HUDEP-2 (cell line): ENCODE data around the gene ASB11.
"Not testable (repeated sequence)": the region's sequence is repeated elsewhere in the genome, so short reads cannot be mapped to it uniquely, and the experiment has no call there.

Source experiments
- DNase-seq, 76 experiments: peaks; one replicate each; lab custom pipeline; 2025; ENCODE audit not compliant: unreplicated experiment in 76 of 76; lab: John Stamatoyannopoulos, UW

The ASB11 gene

DNA sequence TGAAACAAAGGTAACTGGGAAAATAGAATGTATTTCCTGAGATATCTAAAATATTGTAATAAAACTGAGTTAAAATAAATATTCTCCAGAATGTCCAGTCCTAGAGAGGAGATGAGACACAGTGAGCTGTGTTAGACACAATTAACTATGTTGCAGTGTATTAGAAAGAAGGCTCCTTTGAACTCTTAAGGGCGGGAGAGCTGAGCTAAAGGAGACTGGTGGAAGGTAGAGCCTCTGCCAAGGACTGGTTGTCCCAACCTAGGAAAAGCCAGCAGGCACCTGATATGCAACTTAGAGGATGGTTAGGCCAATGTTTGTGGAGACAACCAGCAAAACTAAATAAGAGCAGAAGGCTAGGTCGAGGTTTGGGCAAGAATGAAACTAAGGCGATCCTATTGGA, 4.3 kb downstream of the ASB11 start:
- no peak for DNase-seq

DNA sequence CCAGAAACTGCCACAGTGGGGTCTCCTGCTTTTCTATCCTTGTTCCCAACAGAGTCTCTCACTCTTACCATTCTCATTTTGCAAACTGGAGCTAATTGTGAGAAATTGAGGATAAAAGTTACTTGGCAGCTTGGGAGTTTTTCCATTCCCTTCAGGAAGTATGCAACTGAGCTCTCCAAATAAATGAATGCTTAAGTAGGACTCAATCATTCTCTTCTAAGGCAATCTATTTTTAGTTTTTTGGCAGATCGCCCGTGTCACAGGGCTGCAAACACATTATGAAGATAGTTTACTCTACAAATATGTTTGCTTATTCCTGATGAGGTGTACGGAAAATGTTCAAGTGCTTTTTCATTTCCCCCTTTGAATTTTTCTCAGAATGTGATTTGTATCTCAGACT, 5.3 kb downstream of the ASB11 start:
- no peak for DNase-seq

GRCh38 chrX:15305899-15306298, 9.5 kb downstream of the ASB11 start:
- DNase-seq, result not testable (repeated sequence)

- DNase-seq, result no peak
Measured at GRCh38 chrX:15301924-15302323, 13.5 kb downstream of the ASB11 start.

DNA sequence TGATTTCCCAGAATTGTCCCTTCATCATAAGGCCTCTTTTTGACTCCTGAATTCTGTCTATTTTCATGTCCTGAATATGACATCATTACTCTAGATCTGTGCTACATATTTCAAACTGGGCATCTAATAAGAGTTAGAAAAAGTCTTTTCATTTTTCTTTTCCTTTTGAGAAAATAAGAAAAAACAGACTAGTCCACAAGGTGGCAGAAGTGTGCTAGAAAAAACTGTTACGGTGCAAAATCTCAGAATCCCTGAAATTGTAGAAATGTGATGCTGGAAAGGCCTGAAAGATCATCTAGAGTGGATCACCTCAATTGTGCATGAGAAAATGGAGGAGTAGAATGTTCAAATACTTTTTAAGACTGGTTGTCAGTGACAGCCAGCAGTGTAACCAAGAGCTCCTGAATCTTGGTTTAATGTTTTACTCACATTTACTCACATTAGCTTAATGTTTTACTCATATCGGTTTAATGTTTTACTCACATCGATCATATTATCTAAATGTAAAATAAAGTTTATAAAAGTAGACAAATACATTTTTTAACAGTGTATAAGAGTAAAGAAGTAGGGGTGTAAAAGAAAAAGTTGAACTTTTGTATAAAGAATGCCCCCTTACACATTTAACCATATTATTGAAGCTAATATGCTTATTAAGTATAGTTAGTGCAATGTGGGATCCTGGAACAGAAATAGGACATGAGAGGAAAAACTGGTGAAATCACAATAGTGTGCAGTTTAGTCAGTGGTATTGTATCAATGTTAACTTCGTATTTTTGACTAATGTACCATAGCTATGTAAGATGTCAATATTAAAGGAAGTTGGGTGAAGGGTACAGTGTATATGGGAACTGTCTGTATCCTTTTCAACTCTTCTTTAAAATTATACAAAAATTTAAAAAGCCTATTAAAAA, 15.2 kb downstream of the ASB11 start:
- peak in 1 of 76 experiments; percentile 8 for DNase-seq

DNA sequence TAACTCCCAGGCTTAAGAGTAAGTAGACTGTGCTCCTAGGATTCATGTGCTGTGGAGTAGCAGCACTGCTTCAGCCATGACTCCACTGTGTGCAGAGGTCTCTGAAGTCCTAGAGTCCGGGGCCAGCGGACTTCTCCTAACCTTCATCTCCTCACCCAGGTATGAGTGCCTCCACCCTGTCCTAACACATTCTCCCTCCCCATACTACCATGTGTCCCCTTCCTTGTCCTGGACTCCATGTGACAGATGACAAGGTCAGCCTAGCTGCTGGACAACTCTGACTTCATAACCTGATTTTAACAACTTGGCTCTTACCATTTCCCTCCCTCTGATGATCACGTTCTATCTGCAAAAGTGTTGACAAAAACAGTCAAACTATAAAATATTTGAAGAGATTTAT, 16.7 kb downstream of the ASB11 start:
- DNase-seq, result no peak

DNA sequence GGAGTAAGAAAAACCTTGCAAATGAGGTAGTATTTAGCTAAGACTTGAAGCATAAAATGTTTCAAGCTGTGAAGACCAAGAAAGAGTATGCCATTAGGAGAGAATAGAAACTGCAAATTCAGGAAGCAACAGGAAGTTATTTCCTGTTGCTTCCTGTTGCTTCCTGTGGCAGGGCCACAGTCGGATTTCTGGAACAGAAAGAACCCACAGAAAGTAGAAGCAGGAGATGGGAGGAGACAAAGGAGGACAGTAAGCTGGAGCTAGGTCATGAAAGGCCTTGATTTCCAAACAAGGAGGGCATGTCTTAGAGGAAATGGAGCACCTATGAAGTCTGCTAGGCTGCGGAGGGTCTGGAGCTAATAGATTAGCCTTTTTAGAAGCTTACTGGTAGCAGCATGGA, 17.2 kb downstream of the ASB11 start:
- no peak for DNase-seq

GRCh38 chrX:15293451-15293850, 22.0 kb downstream of the ASB11 start:
- no peak for DNase-seq

- no peak for DNase-seq
Measured at GRCh38 chrX:15292861-15293260, 22.6 kb downstream of the ASB11 start.

DNA sequence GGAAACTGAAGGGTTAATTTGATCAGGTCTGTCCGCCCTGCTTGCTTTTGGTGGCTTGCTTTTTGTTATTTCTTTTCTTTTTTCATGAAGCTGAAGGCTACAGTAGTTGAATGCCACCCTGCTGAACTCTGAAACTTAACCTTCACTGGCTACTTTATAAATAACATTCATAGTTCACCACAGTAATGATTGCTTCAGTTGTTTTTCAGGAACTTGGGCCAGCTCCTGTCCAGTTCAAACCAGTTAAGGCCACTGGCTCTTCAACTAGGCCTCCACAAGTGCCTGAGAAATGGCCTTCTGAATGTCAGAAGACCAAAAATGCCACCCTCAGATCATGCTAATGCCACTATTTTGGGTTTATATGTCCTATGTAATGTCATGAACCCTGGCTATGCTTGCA, 37.8 kb downstream of the ASB11 start:
- DNase-seq, result no peak

GRCh38 chrX:15274946-15275345, 40.5 kb downstream of the ASB11 start:
- no peak for DNase-seq

DNA sequence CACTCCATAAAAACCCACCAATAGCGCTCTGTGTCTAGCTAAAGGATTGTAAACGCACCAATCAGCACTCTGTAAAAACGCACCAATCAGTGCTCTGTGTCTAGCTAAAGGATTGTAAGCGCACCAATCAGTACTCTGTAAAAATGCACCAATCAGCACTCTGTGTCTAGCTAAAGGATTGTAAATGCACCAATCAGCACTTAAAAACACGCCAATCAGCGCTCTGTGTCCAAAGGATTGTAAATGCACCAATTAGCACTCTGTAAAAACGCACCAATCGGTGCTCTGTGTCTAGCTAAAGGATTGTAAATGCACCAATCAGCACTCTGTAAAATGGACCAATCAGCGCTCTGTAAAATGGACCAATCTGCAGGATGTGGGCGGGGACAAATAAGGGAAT, 42.2 kb downstream of the ASB11 start:
- not testable (repeated sequence) for DNase-seq

DNA sequence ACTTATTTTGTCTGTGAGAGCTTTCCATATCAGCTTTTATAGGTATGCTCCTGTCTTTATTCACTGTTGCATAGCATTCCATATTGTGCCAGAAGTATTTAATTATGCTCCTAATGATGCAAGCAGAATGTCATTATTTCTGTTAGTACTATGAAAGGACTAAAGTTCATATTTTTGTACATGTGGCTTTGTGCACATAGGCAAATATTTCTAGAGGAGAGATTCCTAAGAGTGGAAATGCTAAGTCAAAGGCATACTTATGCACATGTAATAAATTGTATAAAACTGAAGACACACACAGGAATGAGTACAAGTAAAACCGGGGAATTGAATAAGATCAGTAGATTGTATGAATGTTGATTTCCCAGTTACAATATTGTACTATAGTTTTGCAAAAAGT, 43.7 kb downstream of the ASB11 start:
- no peak for DNase-seq

DNA sequence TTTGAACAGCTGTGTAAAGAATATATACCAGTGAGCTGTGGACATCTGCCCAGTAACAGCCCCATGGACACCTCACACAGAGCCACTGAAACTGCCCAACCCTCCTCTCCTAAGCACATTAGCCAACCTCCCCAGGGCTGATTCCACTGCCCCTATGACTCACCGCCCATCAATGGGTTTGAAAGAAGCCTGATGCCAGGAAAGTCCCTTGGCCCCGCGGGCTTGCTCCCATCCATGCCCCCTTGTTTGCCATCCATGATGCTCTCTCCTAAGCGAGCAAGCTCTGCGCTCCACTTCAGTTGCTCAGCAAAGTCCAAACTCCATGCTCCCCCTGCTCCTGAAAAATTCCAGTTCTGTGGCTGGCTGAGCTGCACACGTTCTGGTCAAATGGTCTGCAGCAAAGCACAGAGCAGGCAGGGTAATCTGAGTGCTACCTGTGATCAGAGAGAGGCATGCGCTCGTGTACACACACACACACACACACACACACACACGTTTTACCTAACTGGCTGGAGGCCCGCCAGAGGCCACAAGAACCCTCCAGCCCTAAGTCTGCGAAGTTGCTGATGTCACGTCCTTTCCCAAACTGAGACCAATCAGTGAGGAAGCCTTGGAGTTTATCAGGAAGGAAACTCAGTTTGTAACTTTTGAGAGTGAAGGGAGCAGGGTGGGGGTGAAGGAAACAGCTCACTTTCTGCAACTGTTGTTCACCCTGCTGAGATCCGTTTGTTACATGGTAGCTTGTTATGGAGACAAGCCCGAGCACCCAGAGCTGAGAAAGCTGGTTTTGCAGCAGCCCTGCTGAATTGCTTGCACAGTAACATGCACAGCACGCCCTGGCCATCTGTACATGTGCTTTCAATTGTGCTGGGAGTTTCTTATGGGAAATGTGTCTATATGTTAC, 45.6 kb downstream of the ASB11 start, which contains the start of gene ASB9:
TSS of gene ASB9 (minus strand) at position 466 of the 904 bp plus-strand sequence. CDS start at position 257, 209 bp downstream.
- peak in 4 of 76 experiments; percentile 0 to 28 (median 11) for DNase-seq

- no peak for DNase-seq
Measured at GRCh38 chrX:15269120-15269519, 46.3 kb downstream of the ASB11 start.

- no peak for DNase-seq
Measured at GRCh38 chrX:15254852-15255251, 60.6 kb downstream of the ASB11 start.

DNA sequence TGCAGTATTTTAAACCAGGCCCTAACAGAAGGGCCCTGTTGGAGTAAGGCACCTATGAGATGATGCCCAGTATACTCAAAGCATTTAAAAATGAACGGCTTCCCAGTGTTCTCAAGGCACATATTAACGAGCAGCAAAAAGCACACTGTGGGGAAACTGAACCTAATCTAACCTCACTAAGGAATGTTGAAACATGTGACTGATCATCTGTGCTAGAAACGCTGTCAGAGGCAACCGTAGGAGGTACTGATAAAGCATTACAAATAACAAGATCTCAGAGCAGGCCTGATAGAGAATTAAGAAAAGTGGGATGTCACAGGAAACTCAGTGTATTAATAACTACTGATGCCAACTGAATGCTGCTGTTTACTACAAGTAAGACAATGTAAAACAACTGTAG, 69.5 kb downstream of the ASB11 start:
- DNase-seq, result no peak

GRCh38 chrX:15244421-15244820, 71.0 kb downstream of the ASB11 start:
- DNase-seq, result no peak

- peak in 4 of 76 experiments; percentile 1 to 5 (median 3) for DNase-seq
Measured at GRCh38 chrX:15242899-15243555, 72.4 kb downstream of the ASB11 start.

DNA sequence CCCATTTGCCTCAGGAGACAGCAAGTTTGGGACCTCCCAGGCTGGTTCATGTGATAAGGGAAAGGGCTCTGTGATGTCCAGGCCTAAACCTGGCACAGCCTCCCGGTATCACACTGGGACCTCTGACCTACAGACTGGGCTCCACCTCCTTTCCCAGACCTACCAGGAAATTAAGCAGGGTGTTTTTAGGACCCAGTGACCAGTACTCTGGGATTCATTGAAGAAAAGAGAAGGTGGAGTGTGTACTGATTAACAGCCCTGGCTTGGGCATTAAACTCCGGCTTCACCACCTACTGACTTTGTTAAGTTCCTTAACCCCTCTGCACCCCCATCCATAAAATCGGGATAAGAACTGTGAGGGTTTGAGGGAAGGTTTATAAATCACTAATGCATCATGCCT, 74.1 kb downstream of the ASB11 start:
- no peak for DNase-seq

GRCh38 chrX:15240414-15240813, 75.0 kb downstream of the ASB11 start:
- no peak for DNase-seq
